HepG2 (cell line): ENCODE data around the gene SMYD5. TPM values are rescaled to one million over a fixed set of nuclear protein-coding genes. Genes with fewer than 3 reads are reported as not detected.
A peak's percentile ranks its signal among the peaks of the same experiment; 100 is the strongest.

Source experiments
- AHDC1 ChIP-seq: sonication (generic); formaldehyde crosslinking; IDR thresholded peaks from 2 replicates; pipeline ENCODE4 v1.5.1; 2020; ENCODE audit warnings: mild to moderate bottlenecking, missing genetic modification reagents, borderline replicate concordance
- CREB3 ChIP-seq: sonication (generic); formaldehyde crosslinking; IDR thresholded peaks from 2 replicates; pipeline ENCODE4 v1.5.0; 2020; ENCODE audit warnings: missing genetic modification reagents
- GATAD1 ChIP-seq: IDR thresholded peaks from 2 replicates; pipeline ENCODE4 v1.6.1; 2016; ENCODE audit warnings: missing genetic modification reagents, missing compliant biosample characterization
- HIVEP1 ChIP-seq: sonication (generic); formaldehyde crosslinking; IDR thresholded peaks from 2 replicates; pipeline ENCODE4 v1.4.0; 2020; ENCODE audit warnings: mild to moderate bottlenecking, missing genetic modification reagents
- HNF1A ChIP-seq, 2 experiments: sonication (generic) in 1 of 2; formaldehyde crosslinking in 1 of 2; IDR thresholded peaks; 2 replicates each; pipeline versions ENCODE4 v1.4.0 to v1.6.1; 2016 to 2020; ENCODE audit warnings: borderline replicate concordance in 1 of 2, low read depth in 1 of 2, mild to moderate bottlenecking in 1 of 2, missing genetic modification reagents in 1 of 2
- NKX3-1 ChIP-seq: sonication (generic); formaldehyde crosslinking; IDR thresholded peaks from 2 replicates; pipeline ENCODE4 v1.5.0; 2020; ENCODE audit warnings: missing genetic modification reagents
- NR2F2 ChIP-seq: IDR thresholded peaks from 2 replicates; pipeline ENCODE4 v1.6.1; 2012; ENCODE audit warnings: low read depth, inconsistent platforms, borderline replicate concordance
- SIX4 ChIP-seq: sonication (generic); formaldehyde crosslinking; IDR thresholded peaks from 2 replicates; pipeline ENCODE4 v1.4.0; 2020; ENCODE audit warnings: missing genetic modification reagents
- ZGPAT ChIP-seq: IDR thresholded peaks from 2 replicates; pipeline ENCODE4 v1.6.1; 2016; ENCODE audit warnings: mild to moderate bottlenecking
- ZNF124 ChIP-seq: sonication (generic); formaldehyde crosslinking; IDR thresholded peaks from 2 replicates; pipeline ENCODE4 v1.4.0; 2020; ENCODE audit warnings: missing genetic modification reagents
- ZNF18 ChIP-seq: sonication (generic); formaldehyde crosslinking; IDR thresholded peaks from 2 replicates; pipeline ENCODE4 v1.8.0; 2022; ENCODE audit warnings: mild to moderate bottlenecking, missing genetic modification reagents; ENCODE audit not compliant: insufficient replicate concordance
- ZNF224 ChIP-seq: sonication (generic); formaldehyde crosslinking; IDR thresholded peaks from 2 replicates; pipeline ENCODE4 v1.5.0; 2020; ENCODE audit warnings: mild to moderate bottlenecking, missing genetic modification reagents
- ZNF614 ChIP-seq: IDR thresholded peaks from 2 replicates; pipeline ENCODE4 v1.6.1; 2018; ENCODE audit warnings: missing biosample characterization, missing genetic modification reagents, inconsistent platforms, borderline replicate concordance
- ZNF724P ChIP-seq: sonication (generic); formaldehyde crosslinking; IDR thresholded peaks from 2 replicates; pipeline ENCODE4 v1.8.0; 2022; ENCODE audit warnings: missing genetic modification reagents, borderline replicate concordance
- polyA plus RNA-seq, 8 experiments: library from polyadenylated mRNA; depleted of rRNA in 3 of 8; stranded (reverse) in 7 of 8; unstranded in 1 of 8; fragments of >200 nt; fragmentation: Illumina TruSeq in 4 of 8; extraction: Trizol in 4 of 8; gene quantifications; 2 replicates each; pipeline versions ENCODE4 v1.2.1 to v1.2.3, GENCODE V29; 2011 to 2016; ENCODE audit warnings: low read depth in 4 of 8, missing spikeins in 1 of 8, mixed read lengths in 1 of 8; ENCODE audit not compliant: insufficient read depth in 1 of 8
- total RNA-seq, 5 experiments: library from RNA; depleted of rRNA; stranded (reverse); fragments of >200 nt; fragmentation: Illumina TruSeq; extraction: Trizol; gene quantifications; 2 replicates each; pipeline ENCODE4 v1.2.3, GENCODE V29; 2016; ENCODE audit warnings: low read depth in 1 of 5

Gene SMYD5
- total and polyA plus RNA-seq, 2 of the 13 experiments (the other 11 are each of a cell fraction or from before 2014, with no cell fraction given): 55.8 to 70.4 TPM

- no peak; the same call in 1 of the 2 replicates for TF ChIP-seq AHDC1 (CRISPR knock-in tag)
- TF ChIP-seq HIVEP1 (CRISPR knock-in tag): no peak
- no peak for TF ChIP-seq NKX3-1
- 0 out of 2 replicates have a peak, but pooled peaks have one; percentile 40 for TF ChIP-seq ZNF724P (CRISPR knock-in tag)
- TF ChIP-seq NR2F2: no peak
- no peak; the same call in 1 of the 2 replicates for TF ChIP-seq ZNF614 (CRISPR knock-in tag)
- TF ChIP-seq SIX4: no peak
- 0 out of 2 replicates have a peak, but pooled peaks have one; percentile 40 for TF ChIP-seq GATAD1 (CRISPR knock-in tag)
- no peak for TF ChIP-seq HNF1A (IDR thresholded peaks at IDR 0.05; ENCODE audit: low read depth)
- 0 out of 2 replicates have a peak, but pooled peaks have one; percentile 10 for TF ChIP-seq HNF1A (CRISPR knock-in tag; IDR thresholded peaks at IDR 0.05; ENCODE audit: borderline replicate concordance)
- TF ChIP-seq CREB3 (CRISPR knock-in tag): no peak
- TF ChIP-seq ZGPAT (CRISPR knock-in tag): no peak; the same call in 1 of the 2 replicates
- TF ChIP-seq ZNF18 (CRISPR knock-in tag): no peak
- peak; percentile 40; the same call in 1 of the 2 replicates for TF ChIP-seq ZNF124
- TF ChIP-seq ZNF224 (CRISPR knock-in tag): no peak
Observed at GRCh38 chr2:73212448-73213176, 1.4 kb upstream of the SMYD5 start (continued).
